AG04449 (cell line): ENCODE data around the gene IGSF6.

Experiments used
- CTCF ChIA-PET: fragments of 350-600 bp; formaldehyde crosslinking; extraction: SDS; loops from one replicate; lab custom pipeline; 2021; ENCODE audit warnings: antibody characterized with exemption; lab: Yijun Ruan, JAX
- POLR2A ChIA-PET: fragments of 400-600, 350-600 bp; formaldehyde crosslinking; extraction: SDS; loops from one replicate; lab custom pipeline; 2020; ENCODE audit warnings: antibody characterized with exemption, inconsistent platforms; lab: Yijun Ruan, JAX
- DNase-seq: peaks from one replicate; pipeline ENCODE4 v3.0.0-alpha.2; 2010; ENCODE audit warnings: low read depth, low spot score
- H3K4me3 ChIP-seq: 2 replicates; pipeline ENCODE4 v1.5.1; 2011; ENCODE audit warnings: low read depth, mild to moderate bottlenecking, control low read depth, low read length
- TF ChIP-seq, protein P1 (sequence below): IDR thresholded peaks from one replicate; pipeline ENCODE4 v1.5.1; 2011; ENCODE audit warnings: mild to moderate bottlenecking, moderate library complexity, low read length, control low read depth, inconsistent platforms; ENCODE audit not compliant: insufficient read depth; ENCODE audit errors: missing control alignments

The IGSF6 gene

GRCh38 chr16:21626659-21627277 is 25.6 kb downstream of the IGSF6 start:
- peak overlapping the region; percentile 21; the same call in 1 of the 2 replicates for H3K4me3 ChIP-seq
- TF ChIP-seq, protein P1, sequence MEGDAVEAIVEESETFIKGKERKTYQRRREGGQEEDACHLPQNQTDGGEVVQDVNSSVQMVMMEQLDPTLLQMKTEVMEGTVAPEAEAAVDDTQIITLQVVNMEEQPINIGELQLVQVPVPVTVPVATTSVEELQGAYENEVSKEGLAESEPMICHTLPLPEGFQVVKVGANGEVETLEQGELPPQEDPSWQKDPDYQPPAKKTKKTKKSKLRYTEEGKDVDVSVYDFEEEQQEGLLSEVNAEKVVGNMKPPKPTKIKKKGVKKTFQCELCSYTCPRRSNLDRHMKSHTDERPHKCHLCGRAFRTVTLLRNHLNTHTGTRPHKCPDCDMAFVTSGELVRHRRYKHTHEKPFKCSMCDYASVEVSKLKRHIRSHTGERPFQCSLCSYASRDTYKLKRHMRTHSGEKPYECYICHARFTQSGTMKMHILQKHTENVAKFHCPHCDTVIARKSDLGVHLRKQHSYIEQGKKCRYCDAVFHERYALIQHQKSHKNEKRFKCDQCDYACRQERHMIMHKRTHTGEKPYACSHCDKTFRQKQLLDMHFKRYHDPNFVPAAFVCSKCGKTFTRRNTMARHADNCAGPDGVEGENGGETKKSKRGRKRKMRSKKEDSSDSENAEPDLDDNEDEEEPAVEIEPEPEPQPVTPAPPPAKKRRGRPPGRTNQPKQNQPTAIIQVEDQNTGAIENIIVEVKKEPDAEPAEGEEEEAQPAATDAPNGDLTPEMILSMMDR = no peak
- CTCF ChIA-PET = interaction anchor here (0.8 to 1.2 kb wide), 2 partner anchors 15 to 45 kb away, joined by 3 to 4 read pairs; no protein-coding TSS in a partner anchor
- DNase-seq = peak; percentile 79
- POLR2A ChIA-PET = interaction anchor here (0.7 kb wide), 1 partner anchor 10 kb away, joined by 3 read pairs; no protein-coding TSS in a partner anchor

- ChIA-PET CTCF (interaction anchor here (0.6 to 1.2 kb wide), 3 partner anchors 13 to 41 kb away, joined by 3 read pairs; no protein-coding TSS in a partner anchor), POLR2A (no interaction called here)
- H3K4me3 ChIP-seq = no peak overlapping the region
- TF ChIP-seq, protein P1 = no peak
- no peak for DNase-seq
Measured at GRCh38 chr16:21625026-21625425, 27.4 kb downstream of the IGSF6 start.

DNA sequence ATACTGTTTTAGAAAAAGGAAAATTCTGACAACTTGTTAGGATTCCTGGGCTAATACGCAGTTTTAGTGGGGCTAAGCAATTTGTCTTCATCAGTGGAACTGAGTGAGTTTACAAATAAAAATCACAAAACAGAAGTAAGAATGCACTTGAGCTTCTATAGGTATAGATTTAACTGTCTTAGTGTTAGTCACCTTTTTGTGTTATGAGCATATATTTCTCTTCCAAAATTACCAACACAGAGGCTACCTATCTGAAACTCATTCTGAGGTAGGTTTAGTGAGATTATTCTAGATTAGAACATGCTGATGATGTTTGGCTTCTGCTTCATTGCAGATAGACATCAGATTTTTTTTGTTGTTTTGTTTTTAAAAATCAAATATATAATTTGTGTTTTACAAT is 29.9 kb downstream of the IGSF6 start:
- CTCF ChIA-PET = interaction anchor here (0.8 to 1.7 kb wide), 3 partner anchors 12 to 35 kb away, joined by 3 to 4 read pairs (median 4); no protein-coding TSS in a partner anchor
- no peak overlapping the region for H3K4me3 ChIP-seq
- DNase-seq = no peak
- TF ChIP-seq, protein P1 = no peak
- POLR2A ChIA-PET = no interaction called here

DNA sequence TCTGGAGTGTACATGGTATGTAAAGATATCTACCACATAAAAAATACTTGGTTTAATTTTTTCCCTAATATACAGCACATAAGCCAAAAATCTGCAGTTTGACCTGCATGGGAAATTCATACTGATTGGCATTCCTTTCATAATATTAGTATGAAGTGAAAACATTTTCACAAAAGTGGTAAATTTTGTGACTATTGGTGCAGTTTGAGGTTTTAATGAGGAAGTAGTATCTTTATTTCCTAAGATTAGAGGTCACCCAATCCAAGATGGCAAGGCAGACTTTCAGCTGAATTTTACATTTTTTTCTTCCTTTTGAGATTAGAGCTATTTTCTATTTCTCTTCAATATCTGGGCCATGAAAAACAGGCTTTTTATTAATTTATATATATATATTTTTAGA is 31.8 kb downstream of the IGSF6 start:
- TF ChIP-seq, protein P1 = no peak
- POLR2A ChIA-PET = no interaction called here
- CTCF ChIA-PET = interaction anchor here (1.5 to 1.8 kb wide), 2 partner anchors 33 to 37 kb away, joined by 3 read pairs; no protein-coding TSS in a partner anchor
- DNase-seq = no peak
- H3K4me3 ChIP-seq = no peak overlapping the region

GRCh38 chr16:21619765-21620425 is 32.5 kb downstream of the IGSF6 start:
- no peak overlapping the region for H3K4me3 ChIP-seq
- TF ChIP-seq, protein P1 = no peak
- ChIA-PET POLR2A (no interaction called here), CTCF (interaction anchor here (0.8 to 1.8 kb wide), 3 partner anchors 32 to 37 kb away, joined by 3 read pairs; no protein-coding TSS in a partner anchor)
- DNase-seq = no peak

GRCh38 chr16:21618281-21618680 is 34.1 kb downstream of the IGSF6 start:
- H3K4me3 ChIP-seq = no peak overlapping the region
- ChIA-PET POLR2A (no interaction called here), CTCF (interaction anchor here (0.8 kb wide), 1 partner anchor 22 kb away, joined by 3 read pairs; no protein-coding TSS in a partner anchor)
- TF ChIP-seq, protein P1 = no peak
- DNase-seq = no peak
